ENCODE results near the gene GALNT17.
A peak's percentile ranks its signal among the peaks of the same experiment; 100 is the strongest.
"Not testable (repeated sequence)": the region's sequence is repeated elsewhere in the genome, so short reads cannot be mapped to it uniquely, and the experiment has no call there.

GALNT17 gene

GRCh38 chr7:71716690-71717089 lies 584.7 kb downstream of the GALNT17 start:
- DNase-seq (ENCODE audit: low read depth, low spot score): no peak
- H3K27ac ChIP-seq: no peak overlapping the region
- no peak overlapping the region for H3K4me3 ChIP-seq
- TF ChIP-seq POLR2AphosphoS5 (IDR thresholded peaks at IDR 0.05; ENCODE audit: borderline replicate concordance, low read depth, low read length) (no peak), FOXP2 (optimal IDR thresholded peaks at IDR 0.05; ENCODE audit: control extremely low read depth, extremely low read length, insufficient read depth) (no peak), EZH2 (IDR thresholded peaks at IDR 0.05) (no peak)
- no peaks in the 10 kb centered on the region; the same call in 1 of the 2 replicates for H3K36me3 ChIP-seq (ENCODE audit: insufficient read depth, low read length)
- H3K9me3 ChIP-seq (ENCODE audit: low read depth, low read length): no peaks in the 10 kb centered on the region
- H3K9ac ChIP-seq (ENCODE audit: insufficient read length): no peak overlapping the region

DNA sequence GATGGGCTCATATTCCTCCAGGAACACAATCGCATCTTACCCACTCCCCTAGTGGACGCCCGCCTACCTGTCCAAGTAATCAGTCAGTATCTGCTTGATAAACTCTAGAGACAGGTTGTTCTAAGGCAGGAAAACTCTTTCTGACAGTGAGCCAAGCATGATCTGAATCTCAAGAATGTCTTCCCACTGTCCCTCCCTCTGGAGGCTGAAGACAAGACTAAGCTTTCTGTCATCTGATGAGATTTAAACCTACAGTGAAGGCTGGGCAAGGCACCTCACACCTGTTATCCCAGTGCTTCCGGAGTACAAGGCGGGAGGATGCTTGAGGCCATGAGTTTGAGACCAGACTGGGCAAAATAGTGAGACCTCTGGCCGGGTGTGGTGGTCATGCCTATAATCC lies 586.6 kb downstream of the GALNT17 start:
- H3K9me3 ChIP-seq (ENCODE audit: low read depth, low read length): no peaks in the 10 kb centered on the region
- DNase-seq (ENCODE audit: low read depth, low spot score): no peak
- no peak overlapping the region for H3K27ac ChIP-seq

DNA sequence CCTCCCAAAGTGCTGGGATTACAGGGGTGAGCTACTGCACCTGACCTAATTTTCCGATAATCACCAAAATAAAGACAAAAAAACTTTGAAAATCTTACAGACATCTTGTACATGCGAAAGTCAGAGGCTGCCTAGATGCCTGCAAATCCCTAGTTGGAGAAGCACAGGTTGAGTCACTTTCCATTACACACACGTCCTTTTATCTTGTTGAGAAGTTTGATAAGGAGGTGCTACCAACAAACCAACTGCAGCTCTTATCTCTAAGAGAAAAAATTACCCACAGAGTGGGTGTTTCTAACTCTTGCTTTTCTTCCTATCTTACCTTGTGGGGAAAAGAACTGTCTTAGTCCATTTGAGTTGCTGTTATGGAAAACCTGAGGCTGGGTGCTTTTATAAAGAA lies 589.8 kb downstream of the GALNT17 start:
- Histone ChIP-seq H3K9me3 (ENCODE audit: low read depth, low read length) (no peaks in the 10 kb centered on the region), H3K9ac (ENCODE audit: insufficient read length) (no peak overlapping the region), H3K27ac (no peak overlapping the region), H3K4me3 (no peak overlapping the region), H3K36me3 (ENCODE audit: insufficient read depth, low read length) (no peaks in the 10 kb centered on the region)
- TF ChIP-seq EZH2 (IDR thresholded peaks at IDR 0.05) (no peak), POLR2AphosphoS5 (IDR thresholded peaks at IDR 0.05; ENCODE audit: borderline replicate concordance, low read depth, low read length) (no peak), FOXP2 (optimal IDR thresholded peaks at IDR 0.05; ENCODE audit: control extremely low read depth, extremely low read length, insufficient read depth) (no peak)
- DNase-seq (ENCODE audit: low read depth, low spot score): no peak

More for the DNA sequence above, 586.6 kb downstream of the GALNT17 start:
- Histone ChIP-seq H3K36me3 (ENCODE audit: insufficient read depth, low read length) (no peaks in the 10 kb centered on the region), H3K4me3 (no peak overlapping the region), H3K9ac (ENCODE audit: insufficient read length) (no peak overlapping the region)
- TF ChIP-seq EZH2 (IDR thresholded peaks at IDR 0.05) (no peak), FOXP2 (optimal IDR thresholded peaks at IDR 0.05; ENCODE audit: control extremely low read depth, extremely low read length, insufficient read depth) (no peak), POLR2AphosphoS5 (IDR thresholded peaks at IDR 0.05; ENCODE audit: borderline replicate concordance, low read depth, low read length) (no peak)

GRCh38 chr7:71723859-71724258 lies 591.9 kb downstream of the GALNT17 start:
- Histone ChIP-seq H3K36me3 (ENCODE audit: insufficient read depth, low read length) (no peaks in the 10 kb centered on the region), H3K27ac (peak overlapping the region; percentile 25; the same call in 1 of the 2 replicates), H3K9me3 (ENCODE audit: low read depth, low read length) (no peaks in the 10 kb centered on the region), H3K4me3 (no peak overlapping the region), H3K9ac (ENCODE audit: insufficient read length) (no peak overlapping the region)
- no peak for DNase-seq (ENCODE audit: low read depth, low spot score)
- TF ChIP-seq FOXP2 (optimal IDR thresholded peaks at IDR 0.05; ENCODE audit: control extremely low read depth, extremely low read length, insufficient read depth) (no peak), EZH2 (IDR thresholded peaks at IDR 0.05) (no peak), POLR2AphosphoS5 (IDR thresholded peaks at IDR 0.05; ENCODE audit: borderline replicate concordance, low read depth, low read length) (no peak)

DNA sequence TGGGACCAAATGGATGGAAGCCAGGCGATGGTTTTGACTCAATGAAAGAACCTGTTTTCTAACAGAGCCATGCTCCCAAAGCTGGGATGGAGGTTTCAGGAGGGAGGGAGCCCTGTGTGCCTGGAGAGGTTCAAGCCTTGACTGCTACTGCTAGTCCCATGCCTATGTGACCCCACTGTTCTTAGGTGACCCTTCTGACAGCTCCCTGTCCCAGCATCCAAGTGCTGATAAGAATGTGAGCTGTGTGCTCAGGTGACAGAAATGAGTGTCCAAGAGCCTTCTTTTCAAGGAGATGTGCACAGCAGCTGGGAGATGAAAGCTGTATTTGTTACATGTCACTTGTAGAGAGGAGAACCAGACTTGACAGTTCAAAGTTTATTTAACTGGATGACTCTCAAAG lies 595.4 kb downstream of the GALNT17 start:
- DNase-seq (ENCODE audit: low read depth, low spot score): no peak
- 0 out of 2 replicates have a peak, but pooled peaks cover 2% of the 10 kb centered on the region for H3K9me3 ChIP-seq (ENCODE audit: low read depth, low read length)
- no peak overlapping the region for H3K27ac ChIP-seq
- no peak overlapping the region for H3K9ac ChIP-seq (ENCODE audit: insufficient read length)
- H3K36me3 ChIP-seq (ENCODE audit: insufficient read depth, low read length): no peaks in the 10 kb centered on the region
- TF ChIP-seq FOXP2 (optimal IDR thresholded peaks at IDR 0.05; ENCODE audit: control extremely low read depth, extremely low read length, insufficient read depth) (no peak), EZH2 (IDR thresholded peaks at IDR 0.05) (no peak), POLR2AphosphoS5 (IDR thresholded peaks at IDR 0.05; ENCODE audit: borderline replicate concordance, low read depth, low read length) (no peak)
- no peak overlapping the region for H3K4me3 ChIP-seq

DNA sequence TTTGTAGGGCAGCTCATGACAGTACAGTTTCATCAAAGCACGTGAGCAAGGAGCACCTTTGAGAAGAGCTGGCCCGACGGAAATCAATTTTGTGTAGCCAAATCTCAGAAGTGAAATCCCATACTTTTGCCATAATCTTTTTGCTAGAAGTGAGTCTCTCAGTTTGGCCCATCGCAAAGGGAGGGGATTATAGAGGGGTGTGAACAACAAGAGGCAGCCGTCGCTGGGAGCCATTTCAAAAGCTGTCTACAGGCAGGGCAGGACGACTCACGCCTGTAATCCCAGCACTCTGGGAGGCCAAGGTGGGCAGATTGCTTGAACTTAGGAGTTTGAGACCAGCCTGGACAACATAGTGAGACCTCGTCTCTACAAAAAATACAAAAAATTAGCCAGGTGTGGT lies 599.8 kb downstream of the GALNT17 start:
- Histone ChIP-seq H3K9ac (ENCODE audit: insufficient read length) (no peak overlapping the region), H3K9me3 (ENCODE audit: low read depth, low read length) (0 out of 2 replicates have a peak, but pooled peaks cover 2% of the 10 kb centered on the region), H3K36me3 (ENCODE audit: insufficient read depth, low read length) (no peaks in the 10 kb centered on the region), H3K4me3 (no peak overlapping the region), H3K27ac (no peak overlapping the region)
- DNase-seq (ENCODE audit: low read depth, low spot score): no peak
- TF ChIP-seq FOXP2 (optimal IDR thresholded peaks at IDR 0.05; ENCODE audit: control extremely low read depth, extremely low read length, insufficient read depth) (no peak), EZH2 (IDR thresholded peaks at IDR 0.05) (no peak), POLR2AphosphoS5 (IDR thresholded peaks at IDR 0.05; ENCODE audit: borderline replicate concordance, low read depth, low read length) (no peak)

- no peaks in the 10 kb centered on the region for H3K36me3 ChIP-seq (ENCODE audit: insufficient read depth, low read length)
- peak; percentile 87 for DNase-seq (ENCODE audit: low read depth, low spot score)
- no peak for TF ChIP-seq EZH2 (IDR thresholded peaks at IDR 0.05)
- TF ChIP-seq POLR2AphosphoS5 (IDR thresholded peaks at IDR 0.05; ENCODE audit: borderline replicate concordance, low read depth, low read length): peak; percentile 27; the same call in 1 of the 2 replicates
- TF ChIP-seq FOXP2 (optimal IDR thresholded peaks at IDR 0.05; ENCODE audit: control extremely low read depth, extremely low read length, insufficient read depth): peak; percentile 44
- no peak overlapping the region for H3K9ac ChIP-seq (ENCODE audit: insufficient read length)
- H3K9me3 ChIP-seq (ENCODE audit: low read depth, low read length): 0 out of 2 replicates have a peak, but pooled peaks cover 2% of the 10 kb centered on the region
- H3K4me3 ChIP-seq: peak overlapping the region; percentile 79
- H3K27ac ChIP-seq: peak overlapping the region; percentile 72
Measured at GRCh38 chr7:71733107-71733870, 601.3 kb downstream of the GALNT17 start.

- H3K27ac ChIP-seq: peak overlapping the region; percentile 76
- no peaks in the 10 kb centered on the region for H3K9me3 ChIP-seq (ENCODE audit: low read depth, low read length)
- no peak for DNase-seq (ENCODE audit: low read depth, low spot score)
- H3K9ac ChIP-seq (ENCODE audit: insufficient read length): peak overlapping the region; percentile 24
- H3K36me3 ChIP-seq (ENCODE audit: insufficient read depth, low read length): no peaks in the 10 kb centered on the region
- no peak for TF ChIP-seq FOXP2 (optimal IDR thresholded peaks at IDR 0.05; ENCODE audit: control extremely low read depth, extremely low read length, insufficient read depth)
- TF ChIP-seq POLR2AphosphoS5 (IDR thresholded peaks at IDR 0.05; ENCODE audit: borderline replicate concordance, low read depth, low read length): no peak
- TF ChIP-seq EZH2 (IDR thresholded peaks at IDR 0.05): no peak
- peak overlapping the region; percentile 42 for H3K4me3 ChIP-seq
Measured at GRCh38 chr7:71735961-71736556, 604.1 kb downstream of the GALNT17 start.

GRCh38 chr7:71737931-71738540 lies 606.1 kb downstream of the GALNT17 start:
- not testable (repeated sequence) for DNase-seq (ENCODE audit: low read depth, low spot score); H3K27ac ChIP-seq; H3K36me3 ChIP-seq (ENCODE audit: insufficient read depth, low read length); H3K4me3 ChIP-seq; H3K9ac ChIP-seq (ENCODE audit: insufficient read length); H3K9me3 ChIP-seq (ENCODE audit: low read depth, low read length)
